22Rv1 (cell line): Measurements from ENCODE around the gene MORN1.

ENCODE experiments used
- H3K27ac ChIP-seq: fragments of 450-650 bp; 2 replicates; pipeline ENCODE4 v1.5.1; 2017
- CTCF ChIP-seq: fragments of 450-650 bp; IDR thresholded peaks from 2 replicates; pipeline ENCODE4 v1.5.1; 2017; ENCODE audit warnings: mild to moderate bottlenecking
- ZFX ChIP-seq: fragments of 450-650 bp; IDR thresholded peaks from 2 replicates; pipeline ENCODE4 v1.6.1; 2017; ENCODE audit warnings: antibody characterized with exemption, borderline replicate concordance

MORN1 gene

GRCh38 chr1:2435746-2436355, 44.5 kb upstream of the MORN1 start:
- no peak for TF ChIP-seq CTCF
- no peak for TF ChIP-seq ZFX
- H3K27ac ChIP-seq, result no peak overlapping the region

GRCh38 chr1:2435091-2435490, 43.7 kb upstream of the MORN1 start:
- no peak overlapping the region for H3K27ac ChIP-seq
- TF ChIP-seq ZFX (no peak), CTCF (no peak)

DNA sequence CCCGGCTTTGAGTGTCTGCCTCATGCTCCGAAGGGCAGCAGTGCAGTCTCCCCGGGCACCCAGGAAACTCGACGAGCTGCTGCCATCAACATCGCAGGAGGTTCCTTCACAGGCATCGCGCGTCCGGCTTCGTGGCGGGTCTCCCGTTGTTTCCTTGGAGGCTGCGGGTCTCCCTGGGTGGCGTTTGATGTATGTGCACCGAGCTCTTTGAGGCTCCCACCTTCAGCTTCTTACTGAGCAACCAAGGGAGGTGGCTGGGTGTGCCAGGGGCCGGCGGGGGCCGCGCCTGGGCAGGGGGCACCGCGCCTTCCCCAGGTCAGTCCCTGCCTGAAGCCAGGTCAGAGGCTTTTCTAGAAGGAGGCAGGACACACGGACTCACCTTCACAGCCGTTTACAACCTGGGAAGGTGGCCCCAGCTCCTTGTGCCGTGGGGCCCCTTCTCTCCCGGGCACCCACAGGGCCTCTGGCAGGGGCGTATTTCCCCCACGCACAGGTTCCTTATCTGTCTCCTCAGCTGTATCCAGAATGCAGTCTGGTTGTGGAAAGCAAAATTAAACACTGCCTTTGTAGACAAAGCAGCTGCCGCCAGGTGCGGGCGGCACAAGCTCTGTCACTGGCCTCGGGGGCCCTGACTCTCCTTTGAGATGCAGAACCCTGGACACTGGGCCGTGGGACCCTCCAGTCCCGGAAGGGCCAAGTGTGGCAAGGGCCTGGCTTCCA, 42.7 kb upstream of the MORN1 start:
- H3K27ac ChIP-seq, result no peak overlapping the region

GRCh38 chr1:2433196-2433595, 41.8 kb upstream of the MORN1 start:
- no peak overlapping the region for H3K27ac ChIP-seq
- no peak for TF ChIP-seq CTCF
- TF ChIP-seq ZFX, result no peak

More for the DNA sequence above, 42.7 kb upstream of the MORN1 start:
- TF ChIP-seq CTCF (no peak), ZFX (no peak)

- no peak for TF ChIP-seq CTCF
- no peak for TF ChIP-seq ZFX
- H3K27ac ChIP-seq, result no peak overlapping the region
These were observed 41.1 kb upstream of the MORN1 start for GRCh38 chr1:2432441-2432844.

GRCh38 chr1:2431518-2431917, 40.2 kb upstream of the MORN1 start:
- TF ChIP-seq CTCF (no peak), ZFX (no peak)
- no peak overlapping the region for H3K27ac ChIP-seq

DNA sequence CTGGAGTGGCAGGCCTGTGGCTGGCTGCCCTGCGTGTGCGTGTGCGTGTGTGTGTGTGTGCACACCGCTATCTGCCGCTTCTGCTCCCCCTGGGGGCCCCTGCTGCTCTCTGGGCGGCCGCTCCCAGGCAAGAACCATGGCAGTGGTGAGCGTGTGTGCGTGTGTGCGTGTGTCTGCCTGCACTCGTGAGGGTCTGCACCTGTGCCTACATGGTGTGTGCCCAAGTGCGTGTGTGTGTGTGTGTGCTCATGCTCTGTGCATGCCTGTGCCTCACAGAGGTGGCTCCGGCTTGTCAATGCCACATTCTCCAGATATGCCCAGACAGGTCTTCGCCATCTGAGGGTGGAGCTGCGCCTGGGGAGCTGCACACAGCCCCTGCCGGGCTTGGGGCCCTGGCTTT, 39.7 kb upstream of the MORN1 start:
- H3K27ac ChIP-seq, result no peak overlapping the region
- TF ChIP-seq ZFX (no peak), CTCF (no peak)
